ENCODE data around the gene AFMID.

The AFMID gene

DNA sequence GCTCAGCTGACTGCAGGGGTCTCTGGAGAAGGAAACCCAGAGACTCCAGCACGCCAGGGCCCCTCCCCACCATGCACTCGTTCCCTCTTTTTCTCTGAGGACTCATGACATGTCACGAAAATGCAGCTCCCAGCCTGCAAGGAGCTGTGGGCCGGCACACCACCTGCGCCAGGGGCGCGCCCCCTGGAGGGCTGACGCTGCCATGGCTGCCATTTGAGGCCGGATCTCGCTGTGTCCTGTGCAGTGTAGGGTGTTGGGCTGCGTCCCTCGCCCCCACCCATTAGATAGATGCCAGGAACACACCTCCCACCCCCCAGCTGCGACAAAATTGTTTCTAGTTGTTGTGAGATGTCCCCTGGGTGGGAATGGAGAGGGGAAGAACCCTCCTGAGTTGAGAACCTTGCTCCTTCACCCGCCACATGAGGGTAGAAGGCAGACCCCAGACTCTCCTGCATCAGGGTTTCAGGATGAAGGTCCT is 10.6 kb upstream of the AFMID start:
- in situ Hi-C loops (cut with HindIII; ENCODE audit: low sequenced_read_pairs): loop anchor here (5.0 kb wide), 1 partner anchor 51 kb away; no protein-coding TSS in a partner anchor

DNA sequence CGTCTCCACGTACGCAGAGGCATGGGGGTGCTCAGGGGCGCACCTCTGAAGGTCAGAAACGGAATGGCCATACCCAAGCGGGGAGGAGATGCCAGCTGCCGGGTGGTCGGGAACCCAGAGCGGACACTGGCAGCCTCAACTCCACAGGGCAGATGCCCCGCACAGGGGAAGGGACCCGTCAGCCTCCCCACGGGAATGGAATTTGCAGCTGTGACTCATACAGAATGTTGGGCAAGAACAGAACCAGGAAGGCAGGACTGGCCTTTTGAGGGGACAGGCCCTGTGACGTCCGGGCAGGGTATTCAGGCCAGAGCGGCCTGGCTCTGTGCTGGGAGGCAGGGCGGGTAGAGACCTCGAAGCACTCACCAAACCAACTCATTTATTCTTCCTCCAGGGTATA is 7.8 kb upstream of the AFMID start:
- in situ Hi-C loops (cut with HindIII; ENCODE audit: low sequenced_read_pairs): loop anchor here (5.0 kb wide), 1 partner anchor 48 kb away; no protein-coding TSS in a partner anchor

DNA sequence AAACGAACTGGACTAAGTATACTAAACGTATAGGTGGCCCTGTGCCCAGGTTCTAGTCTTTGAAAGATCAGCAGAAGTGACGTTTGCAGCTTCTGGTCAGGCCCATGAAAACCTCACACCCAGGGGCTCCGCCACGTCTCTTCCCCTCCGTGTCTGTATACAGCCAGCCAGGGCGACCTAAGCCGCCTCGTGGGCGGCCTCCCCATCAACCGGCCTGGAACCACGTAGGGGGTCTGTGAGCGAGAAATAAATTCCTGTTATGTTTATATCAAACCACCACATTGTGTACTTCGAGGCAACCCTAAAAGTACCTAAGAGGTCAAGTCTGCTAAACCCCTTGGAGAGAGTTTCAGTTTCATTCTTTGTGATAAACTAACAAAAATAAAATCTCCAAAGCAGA is 7.1 kb upstream of the AFMID start:
- in situ Hi-C loops (cut with HindIII; ENCODE audit: low sequenced_read_pairs): no loop called here

DNA sequence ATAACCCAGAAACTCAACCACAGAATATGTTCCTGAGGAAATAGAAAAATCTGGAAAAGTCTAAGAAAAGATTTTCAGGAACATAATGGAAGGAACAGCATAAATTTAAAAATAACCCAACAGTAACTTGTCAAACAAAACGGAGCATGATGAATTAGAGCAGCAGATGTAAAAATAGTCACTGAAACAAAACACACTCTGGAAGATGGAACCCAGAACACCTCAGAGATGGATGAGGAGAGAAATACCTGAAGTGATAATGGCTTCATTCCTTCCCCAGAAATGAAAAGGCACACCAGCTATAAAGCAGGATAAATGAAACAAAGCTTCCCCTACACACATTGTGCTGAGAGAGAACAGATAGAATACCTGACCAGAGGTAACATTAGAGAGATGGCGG is 6.7 kb upstream of the AFMID start:
- in situ Hi-C loops (cut with HindIII; ENCODE audit: low sequenced_read_pairs): no loop called here

DNA sequence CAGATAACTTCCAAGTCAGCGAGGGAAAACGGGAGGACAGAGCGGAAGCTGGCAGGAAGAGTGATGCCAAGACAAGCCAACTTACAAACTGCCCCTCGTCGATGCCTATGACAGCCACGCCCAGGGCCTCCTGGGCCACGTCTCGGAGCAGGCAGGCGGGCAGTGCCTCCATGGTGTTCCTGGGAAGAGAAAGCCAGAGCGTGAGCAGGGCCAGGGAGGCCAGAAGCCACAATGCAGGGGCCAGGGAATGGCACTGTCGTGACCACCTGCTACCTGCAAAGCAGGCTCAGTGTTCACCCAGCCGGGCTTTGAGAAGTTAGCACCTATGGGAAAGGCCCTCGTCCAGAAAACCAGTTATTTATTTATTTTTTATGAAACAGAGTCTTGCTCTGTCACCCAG is 4.7 kb upstream of the AFMID start:
- in situ Hi-C loops (cut with HindIII; ENCODE audit: low sequenced_read_pairs): no loop called here

DNA sequence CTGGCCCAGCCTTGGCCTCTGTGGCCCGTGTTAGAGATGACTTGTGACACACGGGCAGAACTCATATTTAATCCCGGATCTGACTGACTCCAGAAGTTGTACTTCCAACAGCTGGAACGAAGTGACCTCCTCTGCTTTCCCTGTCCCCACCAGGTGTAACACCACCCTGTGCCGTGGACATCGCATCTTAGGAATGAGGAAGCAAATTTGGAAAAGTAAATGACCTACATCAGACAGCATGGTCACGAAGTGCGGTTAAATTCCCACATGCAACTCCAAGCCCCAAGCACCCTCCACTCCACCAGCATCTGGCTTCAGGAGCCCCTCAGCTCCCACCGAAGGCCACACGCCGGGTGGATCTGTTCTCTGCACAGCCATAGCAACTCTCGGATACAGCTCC is 3.2 kb upstream of the AFMID start:
- in situ Hi-C loops (cut with HindIII; ENCODE audit: low sequenced_read_pairs): no loop called here

DNA sequence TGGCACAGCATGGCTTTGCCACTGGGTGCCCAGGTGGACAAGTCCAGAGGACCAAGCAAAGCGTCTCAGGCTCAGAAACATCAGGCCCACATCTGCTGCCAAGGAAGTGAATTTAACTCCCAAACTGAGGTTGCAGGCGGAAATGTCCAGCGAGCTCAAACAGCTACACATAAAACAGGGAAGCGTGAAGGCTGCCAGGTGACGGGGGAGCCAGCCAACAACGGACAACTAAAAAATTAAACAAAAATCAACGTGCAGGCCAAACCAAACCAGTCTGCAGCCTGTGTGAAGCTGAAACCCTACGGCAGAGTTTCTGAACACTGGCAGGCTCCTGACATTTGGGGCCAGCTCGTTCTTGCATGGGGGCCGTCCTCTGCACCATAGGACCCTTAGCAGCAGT is 2.8 kb upstream of the AFMID start:
- in situ Hi-C loops (cut with HindIII; ENCODE audit: low sequenced_read_pairs): no loop called here

DNA sequence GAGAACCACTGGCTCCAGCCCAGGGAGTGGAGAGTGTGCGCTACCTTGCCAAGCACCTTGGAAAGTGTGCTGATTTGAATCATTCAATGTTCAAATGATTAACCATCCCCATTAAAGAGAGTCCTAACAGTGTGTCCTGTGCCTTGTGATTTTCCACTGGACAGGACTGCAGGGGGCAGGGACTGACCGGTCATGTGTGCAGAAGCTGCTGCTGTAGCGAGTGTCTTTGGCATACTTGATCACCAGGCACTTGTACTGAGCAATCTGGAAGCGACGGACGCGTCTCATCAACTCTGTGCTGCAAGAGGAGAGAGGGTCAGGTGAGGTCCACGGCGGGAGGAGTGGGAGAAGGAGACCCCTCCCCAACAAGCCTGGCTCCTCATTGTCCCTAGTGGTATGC is 2.3 kb upstream of the AFMID start:
- in situ Hi-C loops (cut with HindIII; ENCODE audit: low sequenced_read_pairs): loop anchor here (5.0 kb wide), 1 partner anchor 157 kb away; no protein-coding TSS in a partner anchor

DNA sequence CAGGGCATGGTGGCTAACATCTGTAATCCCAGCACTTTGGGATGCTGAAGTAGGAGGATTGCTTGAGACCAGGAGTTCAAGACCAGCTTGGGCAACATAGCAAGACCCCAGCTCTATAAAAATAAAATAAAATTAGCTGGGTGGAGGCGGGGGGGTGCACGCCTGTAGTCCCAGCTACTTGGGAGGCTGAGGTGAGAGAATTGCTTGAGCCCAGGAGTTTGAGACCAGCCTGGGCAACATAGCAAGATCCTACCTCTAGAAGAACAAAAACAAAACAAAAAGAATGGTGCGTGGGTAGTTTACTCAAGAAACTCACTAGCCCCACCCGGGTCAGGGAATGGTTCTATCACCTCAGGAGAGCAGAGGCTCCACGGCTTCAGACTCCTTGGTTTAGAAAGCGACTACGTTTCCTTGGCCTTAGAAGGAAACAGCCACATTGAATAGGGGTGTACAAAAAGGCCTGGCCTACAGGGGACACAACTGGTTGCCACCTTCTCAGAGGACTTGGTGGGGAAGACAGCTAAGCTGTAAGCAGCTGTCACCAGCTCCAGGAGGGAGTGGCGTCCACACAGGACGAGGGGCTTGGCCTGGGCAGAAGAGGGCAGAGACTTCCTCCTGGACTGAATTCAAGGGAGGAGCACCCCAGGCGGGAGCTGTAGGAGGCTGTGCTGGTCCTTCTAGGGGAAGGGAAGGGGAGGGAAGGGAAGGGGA is 1.0 kb upstream of the AFMID start:
- in situ Hi-C loops (cut with HindIII; ENCODE audit: low sequenced_read_pairs): loop anchor here (5.0 kb wide), 1 partner anchor 156 kb away; no protein-coding TSS in a partner anchor

DNA sequence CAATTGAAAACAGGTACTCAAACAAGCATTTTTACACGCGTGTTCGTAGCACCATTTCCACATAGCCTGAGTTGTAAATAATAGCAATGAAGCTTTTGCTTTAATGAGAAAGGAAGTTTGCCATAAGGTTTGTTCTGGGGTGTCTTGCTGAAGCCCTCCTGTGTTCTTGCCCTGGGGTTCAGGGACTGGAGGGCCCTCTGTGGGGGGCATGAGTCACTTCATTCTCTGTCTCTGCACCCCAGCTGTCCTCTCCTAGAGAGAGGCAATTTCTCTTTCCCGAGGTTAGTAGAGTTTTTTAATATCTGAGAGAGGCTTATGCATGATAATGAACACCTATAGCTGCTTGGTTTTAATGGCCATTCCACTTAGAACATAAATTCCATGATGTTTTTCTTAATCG is 9.6 kb downstream of the AFMID start:
- in situ Hi-C loops (cut with HindIII; ENCODE audit: low sequenced_read_pairs): loop anchor here (5.0 kb wide), 1 partner anchor 54 kb away; no protein-coding TSS in a partner anchor

DNA sequence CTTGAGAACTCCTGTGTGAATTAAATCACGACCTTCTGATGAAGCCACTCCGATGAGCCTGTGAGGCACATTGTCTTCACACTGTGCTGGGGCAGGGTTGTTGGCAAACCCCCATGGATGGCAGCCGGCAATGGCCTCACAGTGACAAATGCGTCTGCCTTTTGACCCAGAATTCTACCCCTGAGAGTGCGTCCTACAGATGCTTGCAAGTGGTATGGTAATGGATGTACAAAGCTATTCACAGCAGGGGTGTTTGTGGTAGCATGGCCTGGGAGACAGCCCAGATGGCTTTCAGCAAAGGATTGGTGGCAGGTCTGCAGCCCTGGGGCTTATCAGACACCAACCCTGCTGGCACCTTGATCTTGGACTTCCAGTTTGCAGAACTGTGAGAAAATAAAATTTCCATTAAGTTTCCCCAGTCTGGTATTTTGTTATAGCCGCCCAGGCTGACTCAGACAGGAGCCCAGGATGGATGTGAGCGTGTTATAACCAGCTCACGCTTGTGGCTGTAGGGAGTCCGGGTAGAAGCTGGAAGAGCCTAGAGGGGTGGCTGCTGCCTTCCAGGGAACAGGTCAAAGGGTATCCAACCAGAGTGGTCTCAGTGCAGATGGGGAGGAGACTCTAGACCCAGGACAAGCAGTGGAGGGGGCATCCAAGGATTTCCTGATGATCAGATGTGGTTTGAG is 10.1 kb downstream of the AFMID start:
- in situ Hi-C loops (cut with HindIII; ENCODE audit: low sequenced_read_pairs): loop anchor here (5.0 kb wide), 1 partner anchor 55 kb away; no protein-coding TSS in a partner anchor

DNA sequence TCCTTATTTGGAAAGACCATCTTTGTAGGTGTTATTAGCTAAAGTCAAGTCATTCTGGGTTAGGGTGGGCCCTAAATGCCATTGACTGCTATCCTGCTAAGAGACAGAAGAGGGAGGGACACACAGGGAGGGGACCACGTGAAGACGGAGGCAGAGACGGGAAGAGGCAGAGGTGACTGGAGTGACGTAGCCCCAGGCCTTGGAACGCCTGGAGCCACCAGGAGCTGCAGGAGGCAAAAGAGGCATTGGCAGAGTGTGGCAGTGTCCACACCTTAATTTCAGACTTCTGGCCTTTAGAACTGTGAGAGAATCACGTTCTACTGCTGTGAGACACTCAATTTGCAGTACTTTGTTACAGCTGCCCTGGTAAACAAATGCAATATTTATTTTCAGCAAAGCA is 13.3 kb downstream of the AFMID start:
- in situ Hi-C loops (cut with HindIII; ENCODE audit: low sequenced_read_pairs): no loop called here

DNA sequence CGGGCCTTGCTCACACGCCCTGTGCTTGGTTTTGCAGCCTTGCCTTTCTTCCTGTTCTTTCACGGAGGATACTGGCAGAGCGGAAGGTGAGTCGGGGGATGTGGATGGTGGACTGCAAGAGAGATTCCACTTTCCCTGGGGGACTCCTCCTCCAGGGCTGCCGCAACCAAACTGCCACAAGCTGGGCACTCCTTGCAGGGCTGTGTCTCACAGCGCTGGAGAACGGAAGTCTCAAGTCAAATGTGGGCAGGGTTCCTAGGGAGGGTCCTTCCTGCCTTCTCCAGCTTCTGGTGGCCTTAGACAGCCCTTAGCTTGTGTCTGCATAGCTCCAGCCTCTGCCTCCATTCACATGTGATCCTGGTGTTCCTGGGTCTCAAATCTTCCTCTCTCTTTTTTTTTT is 15.5 kb downstream of the AFMID start:
- in situ Hi-C loops (cut with HindIII; ENCODE audit: low sequenced_read_pairs): no loop called here

DNA sequence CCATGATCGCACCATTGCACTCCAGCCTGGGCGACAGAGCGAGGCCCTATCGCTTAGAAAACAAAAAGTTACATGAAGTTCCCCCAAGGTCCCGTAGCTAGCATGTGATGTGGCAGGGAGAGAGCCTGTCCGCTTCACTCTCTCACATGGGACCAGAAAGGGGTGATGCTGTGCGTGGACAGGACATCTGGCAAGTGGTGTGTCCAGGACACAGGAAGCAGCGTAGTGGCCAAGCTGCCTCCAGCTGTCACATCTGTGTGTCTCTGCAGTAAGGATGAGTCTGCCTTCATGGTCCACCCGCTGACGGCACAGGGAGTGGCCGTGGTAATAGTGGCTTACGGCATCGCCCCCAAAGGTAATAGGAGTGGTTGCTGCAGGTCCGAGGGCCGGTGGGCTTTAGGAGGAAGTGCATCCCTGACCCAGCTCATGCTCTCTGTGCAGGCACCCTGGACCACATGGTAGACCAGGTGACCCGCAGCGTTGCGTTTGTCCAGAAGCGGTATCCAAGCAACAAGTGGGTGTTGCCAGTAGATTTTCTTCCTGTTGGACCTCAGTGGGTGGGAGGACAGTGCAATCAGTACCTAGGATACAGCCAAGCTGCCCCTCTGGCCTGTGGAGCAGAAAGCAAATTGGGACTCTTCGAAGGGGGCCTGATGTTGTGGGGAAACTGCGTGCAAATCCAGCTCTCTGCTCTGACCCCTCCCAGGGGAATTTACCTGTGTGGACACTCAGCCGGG is 17.4 kb downstream of the AFMID start:
- in situ Hi-C loops (cut with HindIII; ENCODE audit: low sequenced_read_pairs): no loop called here

DNA sequence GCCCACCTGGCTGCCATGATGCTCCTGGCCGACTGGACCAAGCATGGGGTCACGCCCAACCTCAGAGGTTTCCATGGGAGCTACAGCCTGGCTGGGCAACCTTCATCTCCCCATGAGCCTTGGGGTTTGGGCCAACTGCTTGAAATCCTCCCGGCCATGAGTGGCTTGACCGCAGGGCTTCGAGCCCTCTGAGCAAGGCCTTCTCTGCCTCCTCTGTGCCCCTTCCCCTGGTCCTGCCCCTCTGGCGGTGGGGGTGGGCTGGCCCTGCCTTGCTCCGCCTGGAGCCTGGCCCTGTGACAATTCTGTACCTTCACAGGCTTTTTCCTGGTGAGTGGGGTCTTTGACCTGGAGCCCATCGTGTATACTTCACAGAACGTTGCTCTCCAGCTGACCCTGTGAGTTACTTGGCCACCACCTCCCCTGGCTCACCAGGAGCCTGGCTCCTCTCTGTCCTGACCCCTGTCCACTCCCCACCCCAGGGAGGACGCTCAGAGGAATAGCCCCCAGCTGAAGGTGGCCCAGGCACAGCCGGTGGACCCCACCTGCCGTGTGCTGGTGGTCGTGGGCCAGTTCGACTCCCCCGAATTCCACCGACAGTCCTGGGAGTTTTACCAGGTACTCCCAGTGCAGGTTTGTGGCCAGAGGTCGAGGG is 18.1 kb downstream of the AFMID start:
- in situ Hi-C loops (cut with HindIII; ENCODE audit: low sequenced_read_pairs): no loop called here

DNA sequence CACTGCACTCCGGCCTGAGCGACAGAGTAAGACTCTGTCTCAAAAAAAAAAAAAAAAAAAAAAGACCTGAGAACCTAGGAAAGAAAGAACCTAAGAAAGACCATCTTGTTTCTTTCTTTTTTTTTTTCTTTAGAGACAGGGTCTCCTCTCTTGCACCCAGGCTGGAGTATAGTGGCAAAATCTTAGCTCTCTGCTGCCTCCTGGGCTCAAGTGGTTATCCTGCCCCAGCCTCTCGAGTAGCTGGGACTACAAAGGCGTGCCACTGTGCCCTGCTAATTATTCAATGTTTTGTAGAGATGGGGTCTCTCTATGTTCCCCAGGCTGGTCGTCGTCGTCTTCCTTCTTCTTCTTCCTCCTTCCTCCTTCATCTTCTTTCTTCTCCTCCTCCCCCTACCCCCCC is 19.1 kb downstream of the AFMID start:
- in situ Hi-C loops (cut with HindIII; ENCODE audit: low sequenced_read_pairs): no loop called here

DNA sequence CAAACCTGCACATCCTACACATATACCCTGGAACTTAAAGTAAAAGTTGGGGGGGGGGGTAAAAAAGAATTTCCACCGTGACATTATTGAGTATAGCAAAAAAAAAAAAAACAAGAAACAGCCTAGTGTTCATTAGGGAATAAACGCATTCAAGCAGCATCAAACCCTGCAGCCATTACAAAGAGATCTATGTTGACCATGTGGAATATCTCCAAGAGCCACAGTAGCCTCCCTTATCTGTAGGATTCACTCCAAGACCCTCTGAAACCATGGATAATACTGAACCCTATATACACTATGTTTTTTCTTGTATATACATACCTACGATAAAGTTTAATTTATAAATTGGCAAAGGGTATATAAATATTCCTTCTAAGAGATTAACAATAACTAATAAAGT is 21.3 kb downstream of the AFMID start:
- in situ Hi-C loops (cut with HindIII; ENCODE audit: low sequenced_read_pairs): no loop called here

DNA sequence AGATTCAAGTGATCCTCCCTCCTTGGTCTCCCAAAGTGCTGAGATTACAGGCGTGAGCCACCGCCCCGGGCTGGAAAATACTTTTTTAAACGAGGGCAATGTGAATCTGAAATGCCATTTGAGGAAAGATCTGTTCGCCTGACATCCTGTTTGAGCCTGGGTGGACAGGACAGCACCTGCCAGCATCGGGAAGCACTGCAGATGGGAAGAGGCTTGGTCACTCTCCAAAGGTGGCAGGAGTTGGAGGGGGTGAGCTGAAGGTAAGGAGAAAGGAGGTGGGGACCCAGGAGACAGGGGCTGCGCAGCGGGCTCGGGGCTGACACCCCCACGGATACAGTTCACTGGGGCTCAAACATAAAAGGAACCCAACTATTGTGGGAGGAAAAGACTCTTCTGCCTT is 22.9 kb downstream of the AFMID start:
- in situ Hi-C loops (cut with HindIII; ENCODE audit: low sequenced_read_pairs): no loop called here

DNA sequence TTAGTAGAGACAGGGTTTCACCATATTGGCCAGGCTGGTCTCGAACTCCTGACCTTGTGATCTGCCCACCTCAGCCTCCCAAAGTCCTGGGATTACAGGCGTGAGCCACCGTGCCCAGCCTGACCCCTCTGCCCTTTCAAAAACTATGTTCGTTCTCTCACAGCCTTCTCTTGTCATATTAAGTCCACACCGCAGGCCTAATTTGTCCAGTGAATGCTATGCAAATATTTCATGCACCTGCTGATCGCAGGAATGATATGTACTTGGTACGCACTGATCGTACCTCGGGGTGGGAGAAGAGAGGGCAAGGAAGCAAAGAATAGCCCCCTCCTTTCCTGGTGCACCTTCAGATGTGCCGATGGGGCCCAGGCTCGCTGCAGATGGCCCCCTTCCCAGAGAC is 23.9 kb downstream of the AFMID start:
- in situ Hi-C loops (cut with HindIII; ENCODE audit: low sequenced_read_pairs): no loop called here

DNA sequence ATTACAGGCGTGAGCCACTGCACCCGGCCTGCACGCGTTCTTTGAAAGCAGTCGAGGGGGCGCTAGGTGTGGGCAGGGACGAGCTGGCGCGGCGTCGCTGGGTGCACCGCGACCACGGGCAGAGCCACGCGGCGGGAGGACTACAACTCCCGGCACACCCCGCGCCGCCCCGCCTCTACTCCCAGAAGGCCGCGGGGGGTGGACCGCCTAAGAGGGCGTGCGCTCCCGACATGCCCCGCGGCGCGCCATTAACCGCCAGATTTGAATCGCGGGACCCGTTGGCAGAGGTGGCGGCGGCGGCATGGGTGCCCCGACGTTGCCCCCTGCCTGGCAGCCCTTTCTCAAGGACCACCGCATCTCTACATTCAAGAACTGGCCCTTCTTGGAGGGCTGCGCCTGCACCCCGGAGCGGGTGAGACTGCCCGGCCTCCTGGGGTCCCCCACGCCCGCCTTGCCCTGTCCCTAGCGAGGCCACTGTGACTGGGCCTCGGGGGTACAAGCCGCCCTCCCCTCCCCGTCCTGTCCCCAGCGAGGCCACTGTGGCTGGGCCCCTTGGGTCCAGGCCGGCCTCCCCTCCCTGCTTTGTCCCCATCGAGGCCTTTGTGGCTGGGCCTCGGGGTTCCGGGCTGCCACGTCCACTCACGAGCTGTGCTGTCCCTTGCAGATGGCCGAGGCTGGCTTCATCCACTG is 27.0 kb downstream of the AFMID start, which contains the start of gene BIRC5:
Gene BIRC5 (plus strand): TSS at position 238 of the 690 bp plus-strand sequence. CDS start 64 bp downstream, at position 302.
- in situ Hi-C loops (cut with HindIII; ENCODE audit: low sequenced_read_pairs): no loop called here

Data from endothelial cell of hepatic sinusoid (primary cell).